Brain microvascular endothelial cell (primary cell): ENCODE measurements around the gene ISOC2.

Experiments
- DNase-seq: peaks from one replicate; pipeline ENCODE4 v3.0.0-alpha.2; 2020
- H3K27ac ChIP-seq: fragments of 250-450 bp; sonication (Bioruptor Pico); 2 replicates; pipeline ENCODE4 v1.5.1; 2020; ENCODE audit warnings: mild to moderate bottlenecking, moderate library complexity
- H3K27me3 ChIP-seq: fragments of 250-450 bp; sonication (Bioruptor Pico); replicated peaks from 2 replicates; pipeline ENCODE4 v1.5.1; 2020; ENCODE audit warnings: mild to moderate bottlenecking
- H3K36me3 ChIP-seq: fragments of 250-450 bp; sonication (Bioruptor Pico); replicated peaks from 2 replicates; pipeline ENCODE4 v1.5.1; 2020; ENCODE audit warnings: mild to moderate bottlenecking
- H3K4me3 ChIP-seq: 2 replicates; pipeline ENCODE4 v1.5.1; 2011; ENCODE audit warnings: low read depth, mild to moderate bottlenecking, control low read depth, low read length, moderate library complexity
- in situ Hi-C: cut with HindIII; loops from 2 replicates; pipeline ENCODE4 v1.10.0; 2017; ENCODE audit warnings: low sequenced_read_pairs, low pct_ligation_motif_present
- TF ChIP-seq, protein P1 (sequence below): IDR thresholded peaks from 2 replicates; pipeline ENCODE4 v1.5.1; 2011; ENCODE audit warnings: low read depth, mild to moderate bottlenecking, moderate library complexity, low read length, control low read depth, inconsistent platforms; ENCODE audit errors: missing control alignments

ISOC2 gene

DNA sequence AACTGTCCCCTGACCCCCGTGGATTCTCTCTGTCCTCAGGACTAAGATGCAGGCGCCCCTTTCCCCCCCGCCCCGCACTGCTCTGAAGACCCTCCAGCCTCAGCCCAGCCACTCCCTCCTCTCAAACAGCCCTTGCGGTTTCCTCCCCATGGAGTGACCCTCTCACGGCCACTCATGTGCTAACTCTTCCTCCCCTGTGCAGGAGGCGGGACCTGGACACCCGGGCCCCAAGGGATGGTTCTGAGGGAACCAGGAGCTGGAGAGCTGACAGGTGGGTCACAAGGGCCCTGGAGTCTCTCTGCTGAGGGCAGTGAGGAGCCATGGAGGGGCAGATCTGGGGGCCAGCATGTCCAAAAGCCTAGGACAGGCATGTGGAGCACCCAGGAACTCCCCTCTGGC lies 1.9 kb downstream of the ISOC2 start:
- in situ Hi-C loops: no loop called here
- H3K27ac ChIP-seq: no peak overlapping the region
- no peaks in the 10 kb centered on the region for H3K36me3 ChIP-seq
- no peak overlapping the region for H3K4me3 ChIP-seq
- no peaks in the 10 kb centered on the region for H3K27me3 ChIP-seq
- no peak for DNase-seq
- TF ChIP-seq, protein P1, sequence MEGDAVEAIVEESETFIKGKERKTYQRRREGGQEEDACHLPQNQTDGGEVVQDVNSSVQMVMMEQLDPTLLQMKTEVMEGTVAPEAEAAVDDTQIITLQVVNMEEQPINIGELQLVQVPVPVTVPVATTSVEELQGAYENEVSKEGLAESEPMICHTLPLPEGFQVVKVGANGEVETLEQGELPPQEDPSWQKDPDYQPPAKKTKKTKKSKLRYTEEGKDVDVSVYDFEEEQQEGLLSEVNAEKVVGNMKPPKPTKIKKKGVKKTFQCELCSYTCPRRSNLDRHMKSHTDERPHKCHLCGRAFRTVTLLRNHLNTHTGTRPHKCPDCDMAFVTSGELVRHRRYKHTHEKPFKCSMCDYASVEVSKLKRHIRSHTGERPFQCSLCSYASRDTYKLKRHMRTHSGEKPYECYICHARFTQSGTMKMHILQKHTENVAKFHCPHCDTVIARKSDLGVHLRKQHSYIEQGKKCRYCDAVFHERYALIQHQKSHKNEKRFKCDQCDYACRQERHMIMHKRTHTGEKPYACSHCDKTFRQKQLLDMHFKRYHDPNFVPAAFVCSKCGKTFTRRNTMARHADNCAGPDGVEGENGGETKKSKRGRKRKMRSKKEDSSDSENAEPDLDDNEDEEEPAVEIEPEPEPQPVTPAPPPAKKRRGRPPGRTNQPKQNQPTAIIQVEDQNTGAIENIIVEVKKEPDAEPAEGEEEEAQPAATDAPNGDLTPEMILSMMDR: no peak

DNA sequence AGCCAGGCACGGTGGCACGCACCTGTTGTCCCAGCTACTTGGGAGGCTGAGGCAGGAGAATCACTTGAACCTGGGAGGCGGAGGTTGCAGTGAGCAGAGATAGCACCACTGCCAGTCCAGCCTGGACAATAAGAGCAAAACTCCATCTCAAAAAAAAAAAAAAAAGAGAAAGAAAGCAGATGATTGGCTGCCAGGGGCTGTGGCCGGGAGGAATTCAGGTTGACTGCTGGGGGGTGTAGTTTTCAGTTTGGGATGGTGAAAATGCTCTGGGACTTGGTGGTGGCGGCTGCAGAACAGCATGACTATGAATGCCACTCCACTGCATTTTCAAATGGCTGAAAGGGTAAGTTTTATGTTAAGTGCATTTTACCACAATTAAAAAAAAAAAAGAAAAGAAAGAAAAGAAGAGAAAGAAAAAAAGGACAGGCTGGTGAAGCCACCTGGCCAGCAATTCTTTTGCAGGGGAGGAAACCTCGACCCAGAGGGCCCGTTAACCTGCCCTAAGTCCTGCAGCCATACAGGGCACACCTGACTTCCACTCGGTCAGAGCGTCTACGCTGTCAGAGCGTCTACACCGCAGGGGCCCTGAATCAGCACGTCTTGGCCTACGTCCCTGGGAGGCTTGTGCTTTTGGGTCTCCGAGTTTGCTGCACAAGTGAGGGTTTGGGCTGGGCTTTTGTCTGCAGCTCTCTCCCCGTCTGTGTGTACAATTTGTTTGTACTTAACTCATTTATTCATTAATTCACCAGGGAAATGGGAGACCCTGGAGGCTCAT lies 3.6 kb downstream of the ISOC2 start:
- Histone ChIP-seq H3K4me3 (no peak overlapping the region), H3K36me3 (no peaks in the 10 kb centered on the region), H3K27ac (no peak overlapping the region), H3K27me3 (no peaks in the 10 kb centered on the region)
- TF ChIP-seq, protein P1: no peak
- no peak for DNase-seq
- in situ Hi-C loops: no loop called here

DNA sequence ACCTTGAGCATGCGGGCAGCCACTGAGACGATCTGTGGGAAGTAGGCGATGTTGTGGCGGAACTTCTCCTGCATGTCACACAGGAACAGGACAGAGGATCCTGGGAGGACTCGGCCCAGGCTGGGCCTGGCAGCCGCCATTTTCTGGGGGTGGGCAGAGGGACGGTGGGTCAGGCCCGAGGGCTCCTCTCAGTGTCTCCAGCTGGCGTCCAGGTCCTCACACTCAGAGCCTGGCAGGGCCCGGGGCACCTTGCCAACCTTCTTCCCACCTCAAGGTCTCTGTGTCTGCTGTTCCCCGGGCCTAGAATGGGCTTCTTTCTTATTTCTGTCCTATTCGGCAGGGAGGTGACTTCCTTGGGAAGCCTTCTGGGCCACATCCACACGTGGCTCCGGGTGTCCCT lies 5.1 kb downstream of the ISOC2 start:
- DNase-seq: no peak
- Histone ChIP-seq H3K27me3 (peaks cover 12% of the 10 kb centered on the region), H3K27ac (no peak overlapping the region), H3K36me3 (no peaks in the 10 kb centered on the region), H3K4me3 (no peak overlapping the region)
- in situ Hi-C loops: no loop called here
- TF ChIP-seq, protein P1: no peak

DNA sequence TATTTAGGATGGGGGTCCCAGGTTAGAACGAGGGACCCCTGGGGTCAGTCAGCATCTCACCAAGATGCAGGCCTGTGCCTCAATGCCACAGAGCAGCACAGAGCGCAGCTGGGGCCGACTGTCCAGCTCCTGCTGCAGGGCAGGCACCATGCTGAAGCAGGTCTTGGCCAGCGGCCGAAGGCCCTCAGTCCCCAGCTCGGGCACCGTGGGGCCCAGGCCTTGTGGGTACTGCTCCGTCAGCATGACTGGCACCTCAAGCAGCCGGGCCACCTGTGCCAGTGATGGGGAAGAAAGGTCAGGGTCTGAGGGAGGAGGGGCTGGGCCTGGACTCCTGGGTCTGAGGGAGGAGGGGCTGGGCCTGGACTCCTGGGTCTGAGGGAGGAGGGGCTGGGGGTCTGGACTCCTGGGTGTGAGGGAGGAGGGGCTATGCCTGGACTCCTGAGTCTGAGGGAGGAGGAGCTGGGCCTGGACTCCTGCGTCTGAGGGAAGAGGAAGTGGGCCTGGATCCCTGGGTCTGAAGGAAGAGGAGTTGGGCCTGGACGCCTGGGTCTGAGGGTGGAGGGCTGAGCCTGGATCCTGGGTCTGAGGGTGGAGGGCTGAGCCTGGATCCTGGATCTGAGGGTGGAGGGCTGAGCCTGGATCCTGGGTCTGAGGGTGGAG lies 5.7 kb downstream of the ISOC2 start:
- Histone ChIP-seq H3K36me3 (no peaks in the 10 kb centered on the region), H3K27me3 (peaks cover 14% of the 10 kb centered on the region), H3K4me3 (no peak overlapping the region), H3K27ac (no peak overlapping the region)
- TF ChIP-seq, protein P1: no peak
- in situ Hi-C loops: no loop called here
- no peak for DNase-seq

DNA sequence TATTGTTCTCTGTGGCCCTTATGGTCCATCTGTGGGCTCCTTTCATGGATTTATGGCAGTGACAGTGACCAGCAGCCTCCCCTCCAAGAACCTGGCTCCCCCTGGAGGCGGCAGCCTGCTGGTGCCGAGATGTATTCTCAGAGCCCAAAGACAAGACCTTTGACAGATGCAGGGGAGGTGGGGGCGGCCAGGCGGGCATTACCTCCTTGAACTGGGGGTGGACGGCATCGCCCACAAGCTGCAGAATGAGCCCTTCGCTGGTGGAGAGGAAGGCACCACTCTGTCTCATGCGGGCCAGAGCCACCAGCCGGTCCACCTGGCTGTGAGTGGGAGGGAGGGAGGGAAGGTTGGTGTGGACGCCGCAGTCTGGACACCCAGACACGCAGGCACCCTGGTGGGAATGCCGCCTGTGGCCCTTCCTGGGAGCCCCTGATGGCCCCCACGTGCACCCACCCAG lies 6.6 kb downstream of the ISOC2 start:
- in situ Hi-C loops: no loop called here
- H3K36me3 ChIP-seq: no peaks in the 10 kb centered on the region
- no peak overlapping the region for H3K27ac ChIP-seq
- no peak overlapping the region for H3K4me3 ChIP-seq
- TF ChIP-seq, protein P1: peak; percentile 90
- H3K27me3 ChIP-seq: peaks cover 14% of the 10 kb centered on the region
- no peak for DNase-seq
